GM12874 (cell line): ENCODE results near the gene FXYD2.

Source experiments
- TF ChIP-seq, protein P1 (sequence below): IDR thresholded peaks from 2 replicates; pipeline ENCODE4 v1.5.1; 2011; ENCODE audit warnings: low read depth, mild to moderate bottlenecking, control low read depth, low read length, moderate library complexity; ENCODE audit not compliant: insufficient read depth

FXYD2 gene

DNA sequence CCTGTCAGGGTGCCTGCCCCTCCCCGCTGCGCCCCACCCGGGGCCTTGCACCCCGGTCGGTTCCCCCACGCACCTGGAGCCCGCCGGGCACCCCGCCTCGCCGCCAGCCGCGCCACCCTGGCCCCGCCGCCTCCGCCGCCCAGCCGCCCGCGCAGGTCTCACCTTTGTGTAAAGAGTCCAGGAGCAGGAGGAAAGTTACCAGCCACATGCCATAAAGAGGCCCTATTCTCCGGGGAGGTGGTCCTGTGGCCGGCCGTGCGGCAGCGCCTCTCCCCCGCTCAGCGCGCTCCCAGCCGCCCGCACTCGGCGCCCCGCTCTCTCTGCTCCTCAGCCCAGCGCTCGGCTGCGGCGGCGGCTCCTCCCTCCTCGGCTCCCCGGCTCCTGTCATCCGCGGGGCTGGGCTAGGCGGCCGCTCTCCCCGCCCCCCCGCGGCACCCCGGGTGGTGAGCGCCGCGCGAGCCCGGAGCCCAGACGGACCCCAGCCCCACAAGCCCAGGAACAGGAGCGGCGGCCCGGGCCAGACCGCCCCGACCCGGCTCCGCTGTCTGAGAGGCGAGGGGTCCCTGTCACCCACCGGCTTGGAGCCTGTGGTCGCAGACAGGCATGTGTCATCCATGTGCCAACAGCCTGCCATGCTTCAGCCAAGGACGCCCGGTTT, 27.5 kb downstream of the FXYD2 start, which contains the start of gene DSCAML1:
TSS of gene DSCAML1 (minus strand) at position 345 of the 658 bp plus-strand sequence. CDS start at position 208, 137 bp downstream.
- TF ChIP-seq, protein P1, sequence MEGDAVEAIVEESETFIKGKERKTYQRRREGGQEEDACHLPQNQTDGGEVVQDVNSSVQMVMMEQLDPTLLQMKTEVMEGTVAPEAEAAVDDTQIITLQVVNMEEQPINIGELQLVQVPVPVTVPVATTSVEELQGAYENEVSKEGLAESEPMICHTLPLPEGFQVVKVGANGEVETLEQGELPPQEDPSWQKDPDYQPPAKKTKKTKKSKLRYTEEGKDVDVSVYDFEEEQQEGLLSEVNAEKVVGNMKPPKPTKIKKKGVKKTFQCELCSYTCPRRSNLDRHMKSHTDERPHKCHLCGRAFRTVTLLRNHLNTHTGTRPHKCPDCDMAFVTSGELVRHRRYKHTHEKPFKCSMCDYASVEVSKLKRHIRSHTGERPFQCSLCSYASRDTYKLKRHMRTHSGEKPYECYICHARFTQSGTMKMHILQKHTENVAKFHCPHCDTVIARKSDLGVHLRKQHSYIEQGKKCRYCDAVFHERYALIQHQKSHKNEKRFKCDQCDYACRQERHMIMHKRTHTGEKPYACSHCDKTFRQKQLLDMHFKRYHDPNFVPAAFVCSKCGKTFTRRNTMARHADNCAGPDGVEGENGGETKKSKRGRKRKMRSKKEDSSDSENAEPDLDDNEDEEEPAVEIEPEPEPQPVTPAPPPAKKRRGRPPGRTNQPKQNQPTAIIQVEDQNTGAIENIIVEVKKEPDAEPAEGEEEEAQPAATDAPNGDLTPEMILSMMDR: no peak

DNA sequence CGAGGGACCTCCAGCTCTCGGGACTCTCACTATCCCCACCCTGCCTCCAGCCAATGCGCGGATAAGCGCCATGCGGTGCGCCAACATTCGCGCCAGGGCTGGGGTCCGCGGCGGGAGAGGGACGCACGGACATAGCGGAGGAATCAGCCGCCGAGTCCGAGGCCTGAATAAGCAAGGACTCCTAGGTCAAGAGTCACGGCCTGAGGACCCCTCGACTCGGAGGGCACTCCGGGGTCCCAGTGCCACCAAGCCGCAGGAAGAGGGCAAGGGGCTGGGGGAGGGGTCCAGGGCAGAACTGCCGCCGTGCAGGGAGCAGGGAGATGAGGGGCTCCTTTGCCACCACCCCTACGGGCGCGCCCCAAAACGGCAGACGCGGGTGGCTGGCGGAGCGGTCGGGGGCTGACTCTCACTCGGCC, 28.1 kb downstream of the FXYD2 start:
- TF ChIP-seq, protein P1: no peak

DNA sequence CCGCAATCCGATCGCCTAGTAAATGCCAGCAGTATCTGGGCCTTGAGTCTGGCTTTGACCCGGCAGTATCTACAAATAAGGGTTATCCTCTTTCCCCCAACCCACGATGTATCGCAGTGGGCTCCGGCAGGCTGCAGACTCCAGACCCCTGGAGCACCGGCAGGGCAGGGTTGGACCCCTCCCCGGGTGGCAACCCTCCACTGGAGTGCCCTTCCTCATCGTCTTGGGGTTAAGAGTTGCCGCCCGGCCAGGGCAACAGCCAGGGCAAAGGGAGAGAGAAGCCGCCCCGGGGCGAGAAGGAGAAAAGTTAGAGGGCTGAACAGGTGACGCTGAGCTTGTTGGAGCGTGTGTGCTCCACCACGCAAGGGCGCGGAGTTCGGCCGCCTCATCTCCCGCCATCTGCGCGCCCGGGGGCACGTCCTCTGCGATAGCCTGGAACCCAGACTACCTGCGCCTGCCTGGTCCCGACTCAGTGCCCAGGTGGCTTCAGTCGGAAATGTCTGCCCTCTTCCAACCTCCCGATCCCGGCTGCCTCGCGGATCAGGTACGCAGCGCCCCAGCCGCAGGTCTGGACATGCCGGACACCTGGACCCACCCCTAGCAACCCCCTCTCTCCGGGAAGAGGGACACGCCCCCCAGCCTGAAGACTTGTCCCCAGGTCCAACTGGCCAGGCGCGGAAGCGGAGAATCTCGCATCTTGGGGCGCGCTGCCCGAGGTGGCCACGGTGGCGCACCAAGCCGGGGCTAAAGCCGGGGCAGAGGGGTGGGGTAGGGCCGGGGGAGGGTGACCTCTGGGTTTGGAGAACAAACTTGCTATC, 28.7 kb downstream of the FXYD2 start:
- TF ChIP-seq, protein P1: no peak

DNA sequence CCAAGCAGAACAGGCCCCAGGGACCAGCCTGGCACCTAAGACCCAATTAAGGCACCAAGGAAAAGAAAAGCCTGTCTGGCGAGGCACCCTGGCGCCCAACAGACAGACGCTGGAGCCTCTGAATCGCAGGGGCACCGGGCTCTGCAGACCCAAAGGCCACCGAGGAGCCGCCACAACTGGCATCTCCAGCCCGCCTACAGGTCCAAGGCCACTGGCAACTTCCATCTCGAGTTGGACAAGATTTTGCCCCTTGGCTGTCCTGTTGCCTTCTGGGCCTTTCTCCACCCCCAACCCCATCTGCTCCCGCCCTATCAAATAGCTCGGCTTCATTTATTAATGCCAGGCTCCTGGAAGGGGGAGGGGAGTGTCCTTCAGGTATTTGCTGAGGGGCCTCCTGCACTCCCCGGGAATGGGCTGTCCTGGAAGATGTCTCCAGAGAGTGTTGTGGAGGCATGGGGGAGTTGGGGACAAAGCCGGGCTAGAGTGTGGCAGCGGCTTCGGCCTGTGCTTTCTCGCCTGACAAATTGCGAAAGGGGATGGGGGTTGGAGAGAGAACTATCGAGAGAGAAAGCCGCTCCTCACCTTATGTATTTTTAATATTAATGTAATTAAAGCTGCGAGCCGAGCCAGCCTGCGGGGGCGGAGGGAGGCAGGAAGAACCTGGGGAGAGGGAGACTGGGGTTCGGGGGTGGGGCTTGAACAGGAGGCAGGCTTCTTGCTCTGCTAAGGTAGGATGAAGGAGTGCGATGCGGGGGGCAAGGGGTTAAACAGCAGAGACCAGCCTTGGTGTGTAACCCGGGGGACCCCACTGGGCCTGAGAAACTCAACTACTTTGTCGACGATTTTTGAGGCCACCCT, 29.5 kb downstream of the FXYD2 start:
- TF ChIP-seq, protein P1: no peak

DNA sequence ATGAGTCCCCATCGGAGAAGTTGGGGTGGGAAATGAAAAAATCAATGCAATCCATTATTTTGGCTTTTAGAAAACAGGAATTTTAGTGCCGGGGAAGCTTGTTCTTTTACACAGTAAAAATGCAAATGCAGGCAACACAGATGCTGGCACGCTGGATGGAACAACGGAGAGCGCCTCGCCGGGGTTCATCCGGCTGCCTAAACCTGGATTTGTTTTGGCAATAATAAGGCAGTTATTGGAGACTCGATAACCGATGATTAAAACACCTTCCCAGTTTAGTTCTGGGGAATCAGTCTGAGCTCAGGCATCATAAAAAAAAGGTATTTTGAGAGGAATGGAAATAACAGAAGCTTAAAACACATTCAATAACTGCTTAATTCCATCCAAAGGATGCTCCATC, 30.4 kb downstream of the FXYD2 start:
- TF ChIP-seq, protein P1: no peak

DNA sequence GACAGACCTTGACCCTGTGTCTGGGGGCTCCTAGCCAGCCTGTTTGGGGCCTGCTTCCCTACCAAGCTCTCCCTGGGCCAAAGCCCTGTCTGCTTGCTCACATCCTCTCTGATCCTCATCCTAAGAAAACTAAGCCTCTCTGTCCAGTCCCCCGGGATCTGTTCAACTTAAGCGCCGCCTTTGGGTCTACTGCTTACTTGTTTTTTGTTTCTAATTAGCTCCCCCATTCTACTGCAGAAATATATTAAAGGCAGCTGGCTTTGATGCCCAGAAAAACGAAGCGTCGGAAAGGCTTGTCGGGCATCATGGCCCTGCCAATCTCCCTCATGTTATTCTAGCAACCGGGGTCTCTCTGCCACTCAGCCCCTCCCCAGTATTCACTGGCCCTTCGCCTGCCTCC, 31.0 kb downstream of the FXYD2 start:
- TF ChIP-seq, protein P1: no peak

DNA sequence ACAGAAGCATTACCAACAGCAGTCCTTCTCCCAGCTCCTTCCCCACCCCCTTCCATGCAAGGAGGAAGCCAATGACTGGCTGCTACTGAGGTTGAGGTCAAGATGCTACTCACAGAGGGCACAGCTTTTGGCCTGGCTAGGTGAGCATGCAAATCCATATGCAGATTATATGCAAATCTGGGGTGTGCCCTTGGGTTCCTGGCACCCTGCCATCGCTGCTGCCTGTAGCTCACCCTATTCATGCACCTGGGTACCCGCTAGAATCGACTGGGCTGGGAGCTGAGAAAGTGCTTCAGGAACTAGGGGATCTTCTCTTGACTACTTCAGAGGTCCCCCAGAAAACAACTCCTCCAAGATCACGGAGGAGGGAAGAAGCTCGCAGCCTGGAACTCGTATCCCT, 31.6 kb downstream of the FXYD2 start:
- TF ChIP-seq, protein P1: no peak
